GM04504 (cell line): ENCODE data around the gene FGFBP2.
A peak's percentile ranks its signal among the peaks of the same experiment; 100 is the strongest.
"Not testable (repeated sequence)": the region's sequence is repeated elsewhere in the genome, so short reads cannot be mapped to it uniquely, and the experiment has no call there.

Source experiments
- DNase-seq: peaks from one replicate; pipeline ENCODE4 v3.0.0-alpha.2; 2012; ENCODE audit warnings: low read depth

The FGFBP2 gene

GRCh38 chr4:15930314-15930713 lies 32.7 kb downstream of the FGFBP2 start:
- no peak for DNase-seq

- no peak for DNase-seq
Measured at GRCh38 chr4:15929540-15929939, 33.4 kb downstream of the FGFBP2 start.

DNA sequence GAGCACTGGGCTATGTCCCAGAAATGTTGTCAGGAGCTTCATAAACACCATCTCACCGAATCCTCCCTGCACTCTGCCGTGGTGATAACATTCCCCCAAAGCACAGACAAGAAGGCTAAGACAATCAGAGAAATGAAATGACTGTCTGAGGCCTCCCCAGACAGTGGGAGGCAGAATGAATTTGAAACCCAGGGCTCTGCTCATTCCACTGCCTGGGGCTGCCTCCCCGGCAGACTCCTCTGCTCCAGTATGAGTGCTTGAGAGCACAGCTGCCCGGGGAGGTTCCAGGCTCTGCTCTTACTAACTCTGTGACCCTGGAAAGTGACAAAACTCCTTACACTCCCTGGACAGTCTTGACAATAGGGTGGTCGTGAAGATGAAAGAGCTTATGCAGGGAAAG lies 34.1 kb downstream of the FGFBP2 start:
- no peak for DNase-seq

- no peak for DNase-seq
Measured at GRCh38 chr4:15926486-15926885, 36.5 kb downstream of the FGFBP2 start.

DNA sequence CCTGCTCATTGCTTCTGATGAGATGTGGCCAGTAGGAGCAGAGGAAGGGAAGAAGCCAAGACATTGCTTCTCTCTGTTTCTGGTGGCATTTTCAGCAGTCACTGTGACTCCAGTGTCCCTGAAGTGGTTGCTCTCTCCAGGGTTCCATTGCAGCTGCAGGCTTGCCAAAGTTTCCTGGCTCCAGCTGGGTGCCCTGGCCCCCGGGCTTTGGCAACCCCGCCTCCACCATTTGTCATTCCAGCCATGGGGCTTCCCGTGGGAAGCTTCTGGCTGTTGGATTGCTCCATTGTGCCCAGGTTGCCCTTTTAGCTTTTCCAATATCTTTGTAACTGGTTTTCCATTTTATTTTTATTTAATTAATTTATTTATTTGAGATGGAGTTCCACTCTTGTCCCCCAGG lies 37.1 kb downstream of the FGFBP2 start:
- no peak for DNase-seq

- no peak for DNase-seq
Measured at GRCh38 chr4:15921592-15921932, 41.4 kb downstream of the FGFBP2 start.

- DNase-seq, result peak; percentile 95
Measured at GRCh38 chr4:15920723-15921591, 42.0 kb downstream of the FGFBP2 start.

GRCh38 chr4:15918484-15919129 lies 44.4 kb downstream of the FGFBP2 start:
- DNase-seq, result no peak

- DNase-seq, result peak; percentile 24
Measured at GRCh38 chr4:15917297-15917696, 45.7 kb downstream of the FGFBP2 start.

- DNase-seq, result not testable (repeated sequence)
Measured at GRCh38 chr4:15916358-15916757, 46.6 kb downstream of the FGFBP2 start.

DNA sequence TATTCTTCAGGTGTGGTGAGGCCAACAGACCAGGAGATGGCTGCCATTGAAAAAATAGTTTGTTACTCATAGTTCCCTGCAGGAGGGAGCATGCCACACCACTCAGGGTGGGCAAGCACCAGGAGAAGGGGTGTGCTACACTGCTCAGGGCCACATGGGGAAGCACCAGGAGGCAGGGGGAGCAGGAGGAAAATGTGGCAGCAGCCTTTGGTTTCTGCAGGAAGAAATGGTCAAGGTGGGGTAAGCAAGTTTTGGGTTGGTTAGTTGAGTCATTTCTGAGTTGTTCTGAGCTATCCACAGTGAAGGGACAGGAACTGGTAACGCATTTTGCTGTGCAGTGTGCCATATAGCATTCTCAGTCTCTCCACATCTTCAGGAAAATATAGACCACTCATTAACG lies 48.2 kb downstream of the FGFBP2 start:
- DNase-seq, result no peak

DNA sequence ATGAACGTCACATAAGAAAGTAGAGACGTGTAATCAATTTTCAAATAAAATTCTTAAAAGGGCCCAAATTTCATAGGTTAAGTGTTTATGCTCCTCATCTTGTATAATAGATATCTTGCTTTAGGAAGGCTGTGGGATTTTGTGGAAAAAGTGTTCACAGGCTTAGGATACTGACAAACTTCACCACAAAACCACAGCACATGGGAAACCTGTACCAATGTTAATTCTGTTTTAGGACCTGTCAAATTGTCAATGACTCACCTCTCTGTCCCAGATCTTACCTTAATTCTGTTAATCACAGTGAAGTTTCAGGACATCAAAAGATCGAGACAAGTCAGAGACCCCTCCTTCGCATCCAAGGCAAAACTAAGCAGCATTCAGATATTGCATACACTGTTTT lies 48.7 kb downstream of the FGFBP2 start:
- DNase-seq, result peak; percentile 17

DNA sequence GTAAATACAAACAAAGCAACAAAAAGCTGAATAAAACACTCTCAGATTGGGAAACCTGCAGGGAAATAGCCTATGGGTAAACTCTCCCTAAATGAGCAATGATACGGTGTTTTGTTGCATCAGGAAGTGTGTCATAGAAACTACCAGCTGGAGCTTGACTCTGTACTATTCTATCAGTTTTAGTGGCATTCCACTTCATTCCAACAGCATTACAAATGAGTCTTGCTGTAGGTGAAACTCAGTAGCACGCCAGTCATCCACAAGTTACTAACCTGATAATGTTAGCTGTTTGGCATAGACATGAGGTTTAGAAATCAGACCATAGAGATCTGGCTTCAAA lies 49.4 kb downstream of the FGFBP2 start:
- DNase-seq, result peak; percentile 71

GRCh38 chr4:15912961-15913630 lies 49.9 kb downstream of the FGFBP2 start:
- no peak for DNase-seq

DNA sequence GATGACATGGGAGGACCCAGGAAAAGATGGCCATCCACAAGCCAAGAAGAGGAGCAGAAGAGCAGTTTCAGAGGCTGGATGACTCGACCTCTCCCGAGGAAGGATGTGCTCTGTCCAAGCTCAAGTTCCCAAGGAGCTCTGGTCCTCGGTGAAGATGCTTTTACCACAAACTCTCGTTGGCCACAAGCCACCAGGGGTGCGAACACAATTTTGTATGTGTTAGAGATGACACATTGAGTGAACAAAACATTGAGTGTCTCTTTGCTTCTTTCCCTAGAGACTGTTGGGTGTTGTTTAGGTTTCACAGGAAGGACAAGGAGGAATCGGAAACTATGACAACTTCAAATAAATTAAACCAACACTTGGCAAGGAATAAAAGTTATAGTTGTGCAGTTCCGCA lies 50.7 kb downstream of the FGFBP2 start:
- DNase-seq, result no peak
